ENCODE measurements around the gene TAF3. TPM values are rescaled to one million over a fixed set of nuclear protein-coding genes. Genes with fewer than 3 reads are reported as not detected.

Gene TAF3
- polyA plus RNA-seq, 3 donors, result 11.2 to 12.2 (median 11.3) TPM

DNA sequence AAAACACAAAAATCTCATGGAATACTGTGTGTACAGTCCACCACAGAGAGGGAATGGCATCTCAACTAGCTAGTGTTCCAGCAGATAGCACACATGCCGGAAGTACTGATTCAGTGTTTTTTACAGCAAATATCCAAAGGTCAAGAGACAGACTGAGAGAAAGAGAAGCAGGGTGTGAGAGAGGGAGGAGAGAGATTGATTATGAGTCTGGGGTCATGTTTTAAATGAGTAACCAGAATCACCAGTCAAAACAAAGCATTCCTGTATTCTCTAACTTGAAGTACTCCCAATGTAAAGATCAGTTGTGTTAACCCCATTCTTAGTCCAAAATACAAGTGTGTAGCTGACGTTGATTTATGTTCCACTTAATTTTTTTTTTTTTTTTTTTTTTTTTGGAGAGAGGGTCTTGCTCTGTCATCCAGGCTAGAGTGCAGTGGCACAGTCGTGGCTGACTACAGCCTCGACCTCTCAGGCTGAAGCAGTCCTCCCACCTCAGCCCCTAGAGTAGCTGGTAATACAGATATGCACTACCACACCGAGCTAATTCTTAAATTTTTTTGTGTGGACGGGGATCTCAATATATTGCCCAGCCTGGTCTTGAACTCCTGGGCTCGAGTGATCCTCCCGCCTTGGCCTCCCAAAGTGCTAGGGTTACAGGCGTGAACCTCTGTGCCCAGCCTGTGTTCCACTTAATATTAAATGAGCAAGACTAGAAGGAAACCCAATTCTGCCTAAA lies 114.2 kb downstream of the TAF3 start:
- DNase-seq, result peak; percentile 11

DNA sequence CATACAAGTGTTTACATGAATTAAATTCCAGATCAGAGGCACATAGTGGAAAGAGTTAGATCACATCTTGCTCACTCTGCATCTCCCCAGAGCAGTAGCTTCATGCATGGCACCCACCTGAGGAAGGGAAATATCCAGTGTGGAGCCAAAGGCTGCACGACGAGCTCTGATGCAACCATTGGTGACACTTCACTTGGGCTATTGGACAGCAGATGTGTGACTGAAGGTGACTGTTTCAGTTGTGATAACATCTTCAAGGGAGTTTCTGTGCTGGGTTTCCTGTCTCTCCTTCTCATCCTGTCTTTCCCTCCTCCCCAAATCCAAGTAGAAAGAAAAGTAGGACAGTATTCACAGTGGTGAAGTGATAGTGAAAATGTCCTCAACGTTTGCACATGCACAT lies 115.0 kb downstream of the TAF3 start:
- DNase-seq, result no peak

- DNase-seq, result no peak
These were observed 115.5 kb downstream of the TAF3 start for GRCh38 chr10:7933757-7934156.

GRCh38 chr10:7937315-7937945 lies 119.1 kb downstream of the TAF3 start:
- DNase-seq, result no peak

- DNase-seq, result no peak
These were observed 123.3 kb downstream of the TAF3 start for GRCh38 chr10:7941576-7941975.

DNA sequence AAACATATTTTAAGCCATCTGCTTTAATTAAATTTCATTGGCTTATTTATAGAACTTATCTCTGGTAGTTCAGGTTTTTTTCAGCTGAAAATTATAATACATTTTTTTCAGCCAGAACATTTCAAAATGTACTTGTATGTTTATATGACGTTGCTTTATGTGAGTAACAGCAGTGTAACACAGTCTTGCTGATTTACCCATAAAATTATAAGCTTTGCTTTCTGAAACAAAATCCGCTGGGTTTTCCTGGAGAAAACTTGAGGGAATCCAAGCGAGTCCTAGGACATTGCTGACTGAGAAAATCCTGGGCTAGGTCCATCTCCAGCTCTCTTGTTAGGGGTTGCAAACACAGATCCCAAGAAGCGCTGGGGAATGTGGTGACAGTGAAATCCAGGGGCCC lies 124.0 kb downstream of the TAF3 start:
- no peak for DNase-seq

DNA sequence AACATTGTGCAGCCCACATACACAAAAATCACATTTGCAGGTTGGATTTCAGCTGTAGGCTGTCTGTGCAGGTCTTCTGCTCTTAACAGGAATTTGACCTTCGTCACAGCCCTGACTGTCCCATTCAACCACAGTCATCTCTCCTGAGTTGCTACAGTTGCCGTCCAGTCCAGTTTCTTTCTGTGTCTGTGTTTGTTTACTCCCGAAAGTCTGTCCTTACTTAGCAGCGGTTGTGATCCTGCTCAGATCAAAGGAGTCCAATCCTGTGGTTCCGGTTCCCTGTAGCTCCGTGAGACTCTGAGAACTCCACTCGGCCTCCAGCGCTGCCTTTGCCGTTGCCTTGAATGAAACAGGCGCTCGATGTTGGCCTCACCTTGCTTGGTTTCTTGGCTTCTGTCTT lies 124.6 kb downstream of the TAF3 start:
- no peak for DNase-seq

DNA sequence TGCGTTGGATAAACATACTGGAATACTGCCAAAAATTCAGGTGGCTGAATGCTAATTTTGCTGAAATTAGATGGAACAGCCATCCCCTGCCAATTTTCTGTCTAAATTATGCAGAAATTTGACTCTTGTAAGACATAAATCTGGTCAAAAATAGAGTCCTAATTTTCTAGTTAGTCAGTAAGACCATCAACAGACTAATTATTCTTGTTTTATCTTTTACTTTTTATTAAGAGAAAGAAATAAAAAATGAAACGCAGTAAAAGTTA lies 125.8 kb downstream of the TAF3 start:
- DNase-seq, result no peak

DNA sequence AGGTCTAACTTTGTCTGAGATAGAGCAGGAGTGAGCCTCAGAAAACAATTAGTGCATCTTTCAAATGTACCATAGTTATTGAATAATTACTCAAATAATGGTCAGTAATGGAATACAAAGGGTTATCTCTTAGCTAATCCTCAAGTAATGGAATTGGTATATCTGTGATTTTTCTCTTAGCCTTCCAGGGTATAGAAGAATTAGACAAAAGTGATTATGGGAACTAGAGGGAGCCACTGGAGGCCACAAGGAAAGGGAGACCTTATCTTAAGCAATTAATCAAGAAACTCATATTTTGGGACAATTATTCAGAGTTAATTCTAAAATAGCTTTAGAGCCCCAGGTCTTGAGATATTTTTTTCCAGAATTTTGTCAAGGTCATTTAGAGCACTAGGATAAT lies 126.2 kb downstream of the TAF3 start:
- DNase-seq, result no peak

- no peak for DNase-seq
These were observed 126.7 kb downstream of the TAF3 start for GRCh38 chr10:7945034-7945433.

DNA sequence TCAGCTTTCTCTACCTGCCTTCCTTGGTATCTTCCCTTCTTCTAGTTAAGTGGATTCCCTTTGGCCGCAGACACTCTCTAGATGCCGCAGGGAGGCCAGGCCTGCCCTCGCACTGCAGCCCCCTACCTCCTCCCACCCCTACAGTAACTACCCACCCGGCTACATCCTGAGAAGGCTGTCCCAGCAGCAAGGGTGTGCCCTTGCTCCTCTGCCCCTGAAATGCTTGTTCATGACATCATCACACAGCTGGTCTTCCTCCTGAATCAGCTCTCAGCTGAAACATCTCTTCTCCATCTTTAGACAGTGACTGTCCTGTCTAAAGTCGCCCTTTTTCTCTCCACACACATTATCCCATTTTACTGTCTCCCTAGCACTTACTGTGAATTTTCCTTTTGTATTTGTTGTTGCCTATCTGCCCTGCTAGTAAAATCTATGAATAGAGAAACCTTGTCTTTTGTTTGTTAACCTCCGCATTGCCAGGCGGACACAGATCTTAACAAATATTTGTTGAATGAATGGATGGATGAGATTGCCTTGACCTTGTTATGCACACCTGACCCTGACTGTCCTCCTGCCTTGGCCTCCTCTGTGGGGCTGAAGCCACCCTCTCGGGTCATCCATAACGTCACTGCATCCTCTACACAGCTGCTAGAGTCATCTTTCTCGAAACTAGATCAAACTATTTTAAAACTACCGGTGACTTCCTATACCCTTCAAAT lies 127.3 kb downstream of the TAF3 start:
- no peak for DNase-seq

- no peak for DNase-seq
These were observed 130.2 kb downstream of the TAF3 start for GRCh38 chr10:7948371-7949000.

DNA sequence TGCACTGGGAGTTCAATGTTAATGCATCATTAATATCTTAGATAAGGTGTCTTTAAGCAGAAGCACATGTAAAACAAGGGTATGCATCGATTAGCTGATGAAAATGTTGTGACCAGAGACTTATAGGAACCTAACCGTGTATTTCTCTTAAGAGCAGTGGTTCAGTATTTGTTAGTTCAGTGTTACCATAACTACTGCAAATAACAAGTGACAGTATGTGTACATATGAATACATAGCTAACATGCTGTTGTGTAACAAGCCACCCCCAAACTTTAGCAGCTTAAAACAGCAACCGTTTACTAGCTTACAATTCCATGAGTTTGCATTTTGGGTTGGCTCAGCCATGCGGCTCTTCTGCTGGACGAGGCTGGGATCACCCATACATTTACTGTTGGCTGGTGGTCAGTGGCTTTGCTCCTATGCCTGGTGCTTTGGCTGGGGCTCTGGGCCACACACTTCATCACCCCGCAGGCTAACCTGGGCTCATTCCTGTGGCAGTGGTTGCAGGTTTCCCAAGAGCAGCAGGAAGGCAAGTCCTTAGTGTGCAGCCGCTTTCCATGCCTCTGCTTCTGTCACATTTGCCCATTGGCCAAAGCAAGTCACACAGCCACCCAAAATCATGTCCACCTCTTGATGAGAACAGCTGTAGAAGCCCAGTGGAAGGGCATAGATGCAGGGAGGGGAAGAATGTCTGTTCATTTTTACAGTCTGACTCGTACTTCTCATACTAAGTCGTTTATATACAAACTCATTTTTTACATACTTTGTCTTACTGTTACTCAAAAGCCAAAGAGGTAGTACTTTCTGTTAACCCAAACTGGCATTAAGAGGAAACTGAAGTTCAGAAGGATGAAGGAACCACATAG lies 132.9 kb downstream of the TAF3 start:
- DNase-seq, result no peak

DNA sequence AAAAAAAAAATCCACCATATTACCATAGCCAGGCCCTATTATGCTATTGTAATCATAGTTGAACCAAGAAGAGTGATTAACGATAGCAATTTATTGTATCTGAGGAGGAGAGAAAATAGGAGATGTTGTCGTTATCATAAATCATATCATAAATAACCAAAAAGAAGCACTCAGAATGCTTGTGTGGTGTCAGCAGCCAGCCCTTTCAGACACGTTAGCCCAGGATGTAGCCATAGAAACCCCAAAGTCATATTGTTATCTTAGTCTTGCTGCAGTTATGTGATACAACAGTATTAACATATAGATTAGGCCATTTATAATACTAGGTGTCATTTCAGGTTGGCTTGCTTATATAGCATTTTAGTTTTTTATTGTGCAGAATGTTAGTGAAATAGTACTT lies 134.0 kb downstream of the TAF3 start:
- DNase-seq, result no peak

DNA sequence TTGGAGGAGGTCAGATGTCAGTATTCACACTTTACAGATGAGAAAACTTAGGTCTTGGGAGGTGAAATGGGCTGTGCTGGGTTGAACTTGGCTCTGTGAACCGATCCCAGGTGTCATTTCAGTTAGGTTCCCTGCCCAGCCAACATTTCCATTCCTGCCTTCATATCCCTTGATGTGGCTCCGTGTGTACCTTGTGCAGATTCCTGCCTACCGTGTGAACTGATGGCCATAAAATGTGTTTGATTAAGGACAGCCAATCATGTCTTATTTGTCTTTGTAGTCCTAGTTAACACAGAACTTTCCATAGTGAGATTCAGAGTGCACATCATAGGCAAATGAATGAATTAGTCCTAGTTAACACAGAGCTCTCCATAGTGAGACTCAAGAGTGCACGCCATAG lies 135.1 kb downstream of the TAF3 start:
- DNase-seq, result no peak

GRCh38 chr10:7955446-7955845 lies 137.1 kb downstream of the TAF3 start:
- DNase-seq, result no peak

- no peak for DNase-seq
These were observed 138.2 kb downstream of the TAF3 start for GRCh38 chr10:7956508-7956907.

GRCh38 chr10:7957591-7957990 lies 139.3 kb downstream of the TAF3 start:
- DNase-seq, result no peak

GRCh38 chr10:7958442-7958841 lies 140.1 kb downstream of the TAF3 start:
- no peak for DNase-seq

DNA sequence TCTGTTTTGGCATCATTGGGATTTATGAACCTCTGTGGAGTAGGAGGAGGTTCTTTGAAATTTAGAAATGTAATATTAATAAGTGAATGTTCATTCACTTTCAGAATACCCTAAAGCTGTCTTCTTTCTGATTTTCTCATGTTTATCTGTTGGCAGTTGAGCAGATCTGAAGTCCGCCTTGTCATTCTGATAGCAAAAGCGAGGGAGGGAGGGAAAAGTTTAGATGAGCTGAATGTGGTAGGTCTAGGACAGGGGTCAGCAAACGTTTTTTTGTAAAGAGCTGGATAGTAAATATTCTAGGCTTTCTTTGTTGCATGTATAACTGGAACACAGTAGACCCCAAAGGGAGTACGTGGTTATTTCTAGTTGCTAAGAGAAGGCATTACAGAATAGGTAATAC lies 141.8 kb downstream of the TAF3 start:
- DNase-seq, result no peak

DNA sequence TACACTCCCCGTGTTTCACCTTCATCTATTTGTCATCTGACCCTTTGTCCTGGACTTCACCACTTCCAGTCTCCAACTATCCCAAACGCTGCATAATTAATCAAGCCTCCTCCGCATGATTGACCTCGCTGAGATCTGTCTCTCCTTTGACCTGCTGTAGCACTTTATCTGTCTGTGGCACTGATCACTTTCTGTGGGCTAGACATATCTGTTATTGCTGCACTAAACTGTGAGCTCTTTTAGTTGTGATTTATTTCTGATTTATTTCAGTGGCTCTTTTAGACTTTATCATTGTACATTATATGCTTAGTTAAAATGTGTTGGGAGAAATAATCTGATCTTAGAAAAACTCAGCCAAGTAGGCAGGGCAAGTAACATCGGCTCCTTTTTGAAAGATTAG lies 144.3 kb downstream of the TAF3 start:
- DNase-seq, result no peak

GRCh38 chr10:7965457-7965856 lies 147.2 kb downstream of the TAF3 start:
- no peak for DNase-seq

Measured in renal pelvis (tissue), 4 donors.